MM.1S (cell line): ENCODE results near the gene DENND1A.

Source experiments
- EZH2 ChIP-seq: fragments of 300-600 bp; sonication (generic); optimal IDR thresholded peaks from 2 replicates; pipeline ENCODE3; 2017; ENCODE audit warnings: low read depth, mild to moderate bottlenecking, antibody characterized with exemption, low read length, mixed read lengths
- TF ChIP-seq, protein P1 (sequence below): fragments of 300-600 bp; sonication (generic); IDR thresholded peaks from 2 replicates; pipeline ENCODE4 v1.5.1; 2016; ENCODE audit warnings: antibody characterized with exemption, low read length, mixed read lengths

DNA sequence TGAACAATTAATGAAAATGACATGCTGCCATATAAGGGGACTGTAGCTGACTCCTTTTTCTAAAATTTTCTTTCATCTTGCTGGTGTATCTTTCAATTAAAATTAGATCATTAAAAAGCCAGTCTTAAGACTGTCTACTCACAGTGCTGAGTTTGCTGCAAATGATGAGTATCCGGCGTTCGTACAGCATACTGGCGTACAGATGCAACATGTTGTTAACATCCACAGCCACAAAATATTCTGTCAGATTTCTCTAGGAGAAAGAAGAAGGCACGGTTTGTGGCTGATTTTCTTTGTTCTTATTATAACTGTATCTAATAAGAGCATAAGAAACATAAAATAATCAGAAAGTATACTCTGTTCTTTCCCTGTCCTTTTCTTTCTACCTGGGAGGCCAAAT lies 278.1 kb downstream of the DENND1A start:
- TF ChIP-seq, protein P1, sequence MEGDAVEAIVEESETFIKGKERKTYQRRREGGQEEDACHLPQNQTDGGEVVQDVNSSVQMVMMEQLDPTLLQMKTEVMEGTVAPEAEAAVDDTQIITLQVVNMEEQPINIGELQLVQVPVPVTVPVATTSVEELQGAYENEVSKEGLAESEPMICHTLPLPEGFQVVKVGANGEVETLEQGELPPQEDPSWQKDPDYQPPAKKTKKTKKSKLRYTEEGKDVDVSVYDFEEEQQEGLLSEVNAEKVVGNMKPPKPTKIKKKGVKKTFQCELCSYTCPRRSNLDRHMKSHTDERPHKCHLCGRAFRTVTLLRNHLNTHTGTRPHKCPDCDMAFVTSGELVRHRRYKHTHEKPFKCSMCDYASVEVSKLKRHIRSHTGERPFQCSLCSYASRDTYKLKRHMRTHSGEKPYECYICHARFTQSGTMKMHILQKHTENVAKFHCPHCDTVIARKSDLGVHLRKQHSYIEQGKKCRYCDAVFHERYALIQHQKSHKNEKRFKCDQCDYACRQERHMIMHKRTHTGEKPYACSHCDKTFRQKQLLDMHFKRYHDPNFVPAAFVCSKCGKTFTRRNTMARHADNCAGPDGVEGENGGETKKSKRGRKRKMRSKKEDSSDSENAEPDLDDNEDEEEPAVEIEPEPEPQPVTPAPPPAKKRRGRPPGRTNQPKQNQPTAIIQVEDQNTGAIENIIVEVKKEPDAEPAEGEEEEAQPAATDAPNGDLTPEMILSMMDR = no peak
- no peak for TF ChIP-seq EZH2
